SH-SY5Y (cell line): ENCODE data around the gene GAPVD1.

Source experiments
- GATA2 ChIP-seq: IDR thresholded peaks from 2 replicates; pipeline ENCODE4 v1.6.1; 2011; ENCODE audit warnings: mild to moderate bottlenecking, low read depth, low read length
- GATA3 ChIP-seq: IDR thresholded peaks from 2 replicates; pipeline ENCODE4 v1.6.1; 2011; ENCODE audit warnings: low read depth, mild to moderate bottlenecking, low read length, moderate library complexity

GRCh38 chr9:125400725-125401716 is 139.4 kb downstream of the GAPVD1 start:
- TF ChIP-seq GATA2: no peak
- no peak for TF ChIP-seq GATA3
